WTC11 (cell line): Measurements from ENCODE around the gene HNF1B.

Source experiments
- CREM ChIP-seq: sonication (generic); formaldehyde crosslinking; IDR thresholded peaks from 2 replicates; pipeline ENCODE4 v1.8.1; 2022; ENCODE audit warnings: mild to moderate bottlenecking, missing genetic modification reagents, moderate library complexity
- ESRRA ChIP-seq: sonication (generic); formaldehyde crosslinking; IDR thresholded peaks from 2 replicates; pipeline ENCODE4 v1.8.1; 2022; ENCODE audit warnings: mild to moderate bottlenecking, missing genetic modification reagents, borderline replicate concordance
- FOXK1 ChIP-seq: sonication (generic); formaldehyde crosslinking; IDR thresholded peaks from 2 replicates; pipeline ENCODE4 v1.8.0; 2022; ENCODE audit warnings: mild to moderate bottlenecking, moderate library complexity, missing genetic modification reagents
- NFYB ChIP-seq: sonication (generic); formaldehyde crosslinking; conservative IDR thresholded peaks from 2 replicates; pipeline ENCODE4 v1.8.0; 2022; ENCODE audit warnings: low read depth, missing genetic modification reagents
- NR1H2 ChIP-seq: sonication (generic); formaldehyde crosslinking; IDR thresholded peaks from 2 replicates; pipeline ENCODE4 v1.9.0; 2021; ENCODE audit warnings: mild to moderate bottlenecking, moderate library complexity, missing genetic modification reagents
- NR2C2 ChIP-seq: sonication (generic); formaldehyde crosslinking; IDR thresholded peaks from 2 replicates; pipeline ENCODE4 v1.8.0; 2022; ENCODE audit warnings: mild to moderate bottlenecking, missing genetic modification reagents
- NR3C1 ChIP-seq: sonication (generic); formaldehyde crosslinking; conservative IDR thresholded peaks from 2 replicates; pipeline ENCODE4 v1.8.1; 2023; ENCODE audit warnings: low read depth, mild to moderate bottlenecking, missing genetic modification reagents
- ZBTB21 ChIP-seq: sonication (generic); formaldehyde crosslinking; IDR thresholded peaks from 2 replicates; pipeline ENCODE4 v1.8.1; 2023; ENCODE audit warnings: mild to moderate bottlenecking, missing genetic modification reagents, borderline replicate concordance
- TF ChIP-seq, protein P1 (sequence below): fragments of 200-600 bp; IDR thresholded peaks from 2 replicates; pipeline ENCODE4 v1.8.0; 2022; ENCODE audit warnings: antibody characterized with exemption
- TF ChIP-seq, protein P2 (sequence below): sonication (generic); formaldehyde crosslinking; IDR thresholded peaks from 2 replicates; pipeline ENCODE4 v1.8.0; 2022; ENCODE audit warnings: mild to moderate bottlenecking, missing genetic modification reagents
- TF ChIP-seq, protein P3 (sequence below): sonication (generic); formaldehyde crosslinking; IDR thresholded peaks from 2 replicates; pipeline ENCODE4 v1.8.0; 2022; ENCODE audit warnings: mild to moderate bottlenecking, missing genetic modification reagents
- TF ChIP-seq, protein P4 (sequence below): fragments of 250-450 bp; sonication (Bioruptor Pico); IDR thresholded peaks from 2 replicates; pipeline ENCODE4 v2.1.2; 2022; ENCODE audit warnings: mild to moderate bottlenecking, moderate library complexity
- TF ChIP-seq, protein P5 (sequence below): sonication (generic); formaldehyde crosslinking; IDR thresholded peaks from 2 replicates; pipeline ENCODE4 v1.8.0; 2023; ENCODE audit warnings: missing genetic modification reagents, mild to moderate bottlenecking, borderline replicate concordance

DNA sequence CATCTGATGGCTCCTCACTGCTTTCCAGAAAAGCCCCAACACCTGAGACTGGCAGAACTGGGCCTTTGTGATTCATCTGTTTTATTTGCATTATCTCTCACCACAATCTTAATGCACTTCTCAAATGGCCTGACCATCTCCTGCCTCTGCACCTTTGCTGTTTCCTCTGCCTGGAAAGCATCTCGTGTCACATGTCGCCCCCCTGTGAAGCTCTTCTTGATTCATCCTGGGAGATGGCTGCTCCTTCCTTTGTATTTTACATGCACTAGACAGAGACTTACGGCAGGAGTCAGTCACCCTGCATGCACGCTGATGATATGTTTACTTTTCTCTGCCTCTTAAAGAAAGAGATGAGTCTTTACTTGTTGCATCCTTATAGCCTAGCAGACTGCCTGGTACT is 30.0 kb downstream of the HNF1B start:
- TF ChIP-seq ZBTB21 (CRISPR knock-in tag) (no peak), NR2C2 (no peak), NR3C1 (CRISPR knock-in tag) (no peak), FOXK1 (no peak), ESRRA (CRISPR knock-in tag) (no peak), NR1H2 (CRISPR knock-in tag) (no peak), CREM (CRISPR knock-in tag) (no peak), NFYB (CRISPR knock-in tag) (no peak)
- TF ChIP-seq, protein P1, sequence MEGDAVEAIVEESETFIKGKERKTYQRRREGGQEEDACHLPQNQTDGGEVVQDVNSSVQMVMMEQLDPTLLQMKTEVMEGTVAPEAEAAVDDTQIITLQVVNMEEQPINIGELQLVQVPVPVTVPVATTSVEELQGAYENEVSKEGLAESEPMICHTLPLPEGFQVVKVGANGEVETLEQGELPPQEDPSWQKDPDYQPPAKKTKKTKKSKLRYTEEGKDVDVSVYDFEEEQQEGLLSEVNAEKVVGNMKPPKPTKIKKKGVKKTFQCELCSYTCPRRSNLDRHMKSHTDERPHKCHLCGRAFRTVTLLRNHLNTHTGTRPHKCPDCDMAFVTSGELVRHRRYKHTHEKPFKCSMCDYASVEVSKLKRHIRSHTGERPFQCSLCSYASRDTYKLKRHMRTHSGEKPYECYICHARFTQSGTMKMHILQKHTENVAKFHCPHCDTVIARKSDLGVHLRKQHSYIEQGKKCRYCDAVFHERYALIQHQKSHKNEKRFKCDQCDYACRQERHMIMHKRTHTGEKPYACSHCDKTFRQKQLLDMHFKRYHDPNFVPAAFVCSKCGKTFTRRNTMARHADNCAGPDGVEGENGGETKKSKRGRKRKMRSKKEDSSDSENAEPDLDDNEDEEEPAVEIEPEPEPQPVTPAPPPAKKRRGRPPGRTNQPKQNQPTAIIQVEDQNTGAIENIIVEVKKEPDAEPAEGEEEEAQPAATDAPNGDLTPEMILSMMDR = no peak
- TF ChIP-seq, protein P2, sequence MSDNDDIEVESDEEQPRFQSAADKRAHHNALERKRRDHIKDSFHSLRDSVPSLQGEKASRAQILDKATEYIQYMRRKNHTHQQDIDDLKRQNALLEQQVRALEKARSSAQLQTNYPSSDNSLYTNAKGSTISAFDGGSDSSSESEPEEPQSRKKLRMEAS (CRISPR knock-in tag) = no peak
- TF ChIP-seq, protein P3, sequence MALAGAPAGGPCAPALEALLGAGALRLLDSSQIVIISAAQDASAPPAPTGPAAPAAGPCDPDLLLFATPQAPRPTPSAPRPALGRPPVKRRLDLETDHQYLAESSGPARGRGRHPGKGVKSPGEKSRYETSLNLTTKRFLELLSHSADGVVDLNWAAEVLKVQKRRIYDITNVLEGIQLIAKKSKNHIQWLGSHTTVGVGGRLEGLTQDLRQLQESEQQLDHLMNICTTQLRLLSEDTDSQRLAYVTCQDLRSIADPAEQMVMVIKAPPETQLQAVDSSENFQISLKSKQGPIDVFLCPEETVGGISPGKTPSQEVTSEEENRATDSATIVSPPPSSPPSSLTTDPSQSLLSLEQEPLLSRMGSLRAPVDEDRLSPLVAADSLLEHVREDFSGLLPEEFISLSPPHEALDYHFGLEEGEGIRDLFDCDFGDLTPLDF (CRISPR knock-in tag) = no peak
- TF ChIP-seq, protein P4, sequence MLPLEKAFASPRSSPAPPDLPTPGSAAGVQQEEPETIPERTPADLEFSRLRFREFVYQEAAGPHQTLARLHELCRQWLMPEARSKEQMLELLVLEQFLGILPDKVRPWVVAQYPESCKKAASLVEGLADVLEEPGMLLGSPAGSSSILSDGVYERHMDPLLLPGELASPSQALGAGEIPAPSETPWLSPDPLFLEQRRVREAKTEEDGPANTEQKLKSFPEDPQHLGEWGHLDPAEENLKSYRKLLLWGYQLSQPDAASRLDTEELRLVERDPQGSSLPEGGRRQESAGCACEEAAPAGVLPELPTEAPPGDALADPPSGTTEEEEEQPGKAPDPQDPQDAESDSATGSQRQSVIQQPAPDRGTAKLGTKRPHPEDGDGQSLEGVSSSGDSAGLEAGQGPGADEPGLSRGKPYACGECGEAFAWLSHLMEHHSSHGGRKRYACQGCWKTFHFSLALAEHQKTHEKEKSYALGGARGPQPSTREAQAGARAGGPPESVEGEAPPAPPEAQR (CRISPR knock-in tag) = no peak
- TF ChIP-seq, protein P5, sequence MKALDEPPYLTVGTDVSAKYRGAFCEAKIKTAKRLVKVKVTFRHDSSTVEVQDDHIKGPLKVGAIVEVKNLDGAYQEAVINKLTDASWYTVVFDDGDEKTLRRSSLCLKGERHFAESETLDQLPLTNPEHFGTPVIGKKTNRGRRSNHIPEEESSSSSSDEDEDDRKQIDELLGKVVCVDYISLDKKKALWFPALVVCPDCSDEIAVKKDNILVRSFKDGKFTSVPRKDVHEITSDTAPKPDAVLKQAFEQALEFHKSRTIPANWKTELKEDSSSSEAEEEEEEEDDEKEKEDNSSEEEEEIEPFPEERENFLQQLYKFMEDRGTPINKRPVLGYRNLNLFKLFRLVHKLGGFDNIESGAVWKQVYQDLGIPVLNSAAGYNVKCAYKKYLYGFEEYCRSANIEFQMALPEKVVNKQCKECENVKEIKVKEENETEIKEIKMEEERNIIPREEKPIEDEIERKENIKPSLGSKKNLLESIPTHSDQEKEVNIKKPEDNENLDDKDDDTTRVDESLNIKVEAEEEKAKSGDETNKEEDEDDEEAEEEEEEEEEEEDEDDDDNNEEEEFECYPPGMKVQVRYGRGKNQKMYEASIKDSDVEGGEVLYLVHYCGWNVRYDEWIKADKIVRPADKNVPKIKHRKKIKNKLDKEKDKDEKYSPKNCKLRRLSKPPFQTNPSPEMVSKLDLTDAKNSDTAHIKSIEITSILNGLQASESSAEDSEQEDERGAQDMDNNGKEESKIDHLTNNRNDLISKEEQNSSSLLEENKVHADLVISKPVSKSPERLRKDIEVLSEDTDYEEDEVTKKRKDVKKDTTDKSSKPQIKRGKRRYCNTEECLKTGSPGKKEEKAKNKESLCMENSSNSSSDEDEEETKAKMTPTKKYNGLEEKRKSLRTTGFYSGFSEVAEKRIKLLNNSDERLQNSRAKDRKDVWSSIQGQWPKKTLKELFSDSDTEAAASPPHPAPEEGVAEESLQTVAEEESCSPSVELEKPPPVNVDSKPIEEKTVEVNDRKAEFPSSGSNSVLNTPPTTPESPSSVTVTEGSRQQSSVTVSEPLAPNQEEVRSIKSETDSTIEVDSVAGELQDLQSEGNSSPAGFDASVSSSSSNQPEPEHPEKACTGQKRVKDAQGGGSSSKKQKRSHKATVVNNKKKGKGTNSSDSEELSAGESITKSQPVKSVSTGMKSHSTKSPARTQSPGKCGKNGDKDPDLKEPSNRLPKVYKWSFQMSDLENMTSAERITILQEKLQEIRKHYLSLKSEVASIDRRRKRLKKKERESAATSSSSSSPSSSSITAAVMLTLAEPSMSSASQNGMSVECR (CRISPR knock-in tag) = no peak
